GM15510 (cell line): ENCODE measurements around the gene FAM234A.

Experiments used
- POLR2A ChIP-seq: IDR thresholded peaks from 3 replicates; pipeline ENCODE4 v1.6.1; 2011; ENCODE audit warnings: borderline replicate concordance; ENCODE audit not compliant: insufficient read length; ENCODE audit errors: extremely low read depth

FAM234A gene

GRCh38 chr16:285146-286055 is 50.8 kb downstream of the FAM234A start:
- TF ChIP-seq POLR2A: no peak

- no peak for TF ChIP-seq POLR2A
These were observed 52.1 kb downstream of the FAM234A start for GRCh38 chr16:286491-287297.

- TF ChIP-seq POLR2A: no peak
These were observed 52.7 kb downstream of the FAM234A start for GRCh38 chr16:287298-287811.

- TF ChIP-seq POLR2A: no peak
These were observed 53.6 kb downstream of the FAM234A start for GRCh38 chr16:287981-288920.

- no peak for TF ChIP-seq POLR2A
These were observed 54.9 kb downstream of the FAM234A start for GRCh38 chr16:289395-289997.

GRCh38 chr16:290015-290680 is 55.5 kb downstream of the FAM234A start:
- no peak for TF ChIP-seq POLR2A

GRCh38 chr16:290681-291405 is 56.2 kb downstream of the FAM234A start:
- no peak for TF ChIP-seq POLR2A

GRCh38 chr16:291539-291938 is 56.9 kb downstream of the FAM234A start:
- TF ChIP-seq POLR2A: no peak

GRCh38 chr16:293043-293775 is 58.6 kb downstream of the FAM234A start:
- TF ChIP-seq POLR2A: no peak

GRCh38 chr16:296276-296675 is 61.7 kb downstream of the FAM234A start:
- TF ChIP-seq POLR2A: no peak

- no peak for TF ChIP-seq POLR2A
These were observed 62.3 kb downstream of the FAM234A start for GRCh38 chr16:296806-297510.
